Endothelial cell of umbilical vein (primary cell): Measurements from ENCODE around the gene TRIM71. TPM values are rescaled to one million over a fixed set of nuclear protein-coding genes. Genes with fewer than 3 reads are reported as not detected.

Experiments used
- BruUV-seq: library from RNA; stranded (reverse); fragments of 400-500 nt; replicated peaks from 2 replicates; lab custom pipeline; 2021; lab: Mats Ljungman, UMichigan
- CTCF ChIA-PET: fragments of 300-600, 350-600 bp; sonication (Branson Sonifier 250); formaldehyde crosslinking; loops from one replicate; lab custom pipeline; 2021; ENCODE audit warnings: antibody characterized with exemption, inconsistent platforms; lab: Charles Lee
- POLR2A ChIA-PET: fragments of 300-600, 350-600 bp; sonication (Branson Sonifier 250); formaldehyde crosslinking; loops from one replicate; lab custom pipeline; 2021; ENCODE audit warnings: antibody characterized with exemption, inconsistent platforms; lab: Charles Lee
- DNase-seq: peaks from one replicate; pipeline ENCODE4 v3.0.0-alpha.2; 2011; ENCODE audit warnings: low read depth, low spot score
- FAIRE-seq: peaks from 2 replicates; lab custom pipeline; 2011; peaks lifted over from hg19 to GRCh38; lab: Jason Lieb, UNC
- H2AFZ ChIP-seq: 2 replicates; pipeline ENCODE4 v1.6.0; 2012; ENCODE audit warnings: low read depth, low read length, control low read depth, inconsistent platforms
- H3K27ac ChIP-seq: 2 replicates; pipeline ENCODE4 v1.5.1; 2011; ENCODE audit warnings: low read depth, mild to moderate bottlenecking, control low read depth, low read length, moderate library complexity; ENCODE audit not compliant: insufficient read depth
- H3K27me3 ChIP-seq, 2 experiments: 2 replicates each; pipeline versions ENCODE4 v1.6.0 to v1.6.1; 2011; ENCODE audit warnings: low read length in 2 of 2, mixed read lengths in 1 of 2; ENCODE audit not compliant: control insufficient read depth in 2 of 2, insufficient read depth in 2 of 2
- H3K36me3 ChIP-seq, 2 experiments: 2 replicates in 1 of 2; 3 replicates in 1 of 2; pipeline ENCODE4 v1.5.1; 2011; ENCODE audit warnings: low read length in 2 of 2, mild to moderate bottlenecking in 1 of 2, moderate library complexity in 1 of 2; ENCODE audit not compliant: control insufficient read depth in 2 of 2, insufficient read depth in 2 of 2; ENCODE audit errors: extremely low read depth in 1 of 2
- H3K4me1 ChIP-seq: 3 replicates; pipeline ENCODE4 v1.5.1; 2011; ENCODE audit warnings: mild to moderate bottlenecking, low read length; ENCODE audit not compliant: control insufficient read depth, insufficient read depth; ENCODE audit errors: extremely low read depth
- H3K4me2 ChIP-seq: 2 replicates; pipeline ENCODE4 v1.6.1; 2011; ENCODE audit warnings: low read length, control low read depth, mixed read lengths; ENCODE audit not compliant: insufficient read depth
- H3K4me3 ChIP-seq, 3 experiments: fragments of 200-600 bp in 1 of 3; sonication (generic), shearing (Covaris generic) in 1 of 3; replicated peaks in 1 of 3; 2 replicates each; pipeline ENCODE4 v1.5.1; 2011 to 2016; ENCODE audit warnings: control low read depth in 3 of 3, low read length in 3 of 3, mild to moderate bottlenecking in 2 of 3, inconsistent platforms in 1 of 3, low read depth in 1 of 3, moderate library complexity in 1 of 3; ENCODE audit not compliant: insufficient read depth in 1 of 3
- H3K79me2 ChIP-seq: 2 replicates; pipeline ENCODE4 v1.6.0; 2012; ENCODE audit warnings: low read length, inconsistent platforms; ENCODE audit not compliant: control insufficient read depth, insufficient read depth
- H3K9ac ChIP-seq: replicated peaks from 2 replicates; pipeline ENCODE3; 2011; ENCODE audit warnings: low read length, control low read depth; ENCODE audit not compliant: insufficient read depth; ENCODE audit errors: extremely low read depth
- H3K9me1 ChIP-seq: replicated peaks from 3 replicates; pipeline ENCODE4 v1.6.0; 2011; ENCODE audit warnings: mild to moderate bottlenecking, low read length; ENCODE audit not compliant: control insufficient read depth, insufficient read depth; ENCODE audit errors: extremely low read depth
- H3K9me3 ChIP-seq: replicated peaks from 2 replicates; pipeline ENCODE4 v1.5.1; 2012; ENCODE audit warnings: low read length, inconsistent platforms; ENCODE audit not compliant: control insufficient read depth, insufficient read depth
- H4K20me1 ChIP-seq: replicated peaks from 2 replicates; pipeline ENCODE3; 2011; ENCODE audit warnings: mild to moderate bottlenecking, low read length; ENCODE audit not compliant: control insufficient read depth, insufficient read depth; ENCODE audit errors: extremely low read depth
- EZH2 ChIP-seq: IDR thresholded peaks from 2 replicates; pipeline ENCODE4 v1.6.1; 2012; ENCODE audit warnings: borderline replicate concordance, low read depth, mild to moderate bottlenecking, moderate library complexity, low read length, inconsistent platforms; ENCODE audit not compliant: severe bottlenecking
- FOS ChIP-seq: IDR thresholded peaks from 2 replicates; pipeline ENCODE4 v1.6.1; 2011; ENCODE audit warnings: mild to moderate bottlenecking, low read length, moderate library complexity, borderline replicate concordance; ENCODE audit not compliant: insufficient read depth
- MYC ChIP-seq: IDR thresholded peaks from one replicate; pipeline ENCODE4 v1.6.1; 2011; ENCODE audit warnings: mild to moderate bottlenecking, low read depth, low read length
- POLR2A ChIP-seq: IDR thresholded peaks from 2 replicates; pipeline ENCODE4 v1.6.1; 2012; ENCODE audit warnings: low read depth, mild to moderate bottlenecking, control low read depth, low read length
- POLR2AphosphoS5 ChIP-seq: IDR thresholded peaks from 2 replicates; pipeline ENCODE4 v1.6.1; 2012; ENCODE audit warnings: low read depth, mild to moderate bottlenecking, control low read depth, low read length, moderate library complexity; ENCODE audit not compliant: insufficient read depth
- dilution Hi-C: fragments of 300-500 bp; cut with MboI; formaldehyde crosslinking; loops from one replicate; pipeline ENCODE4 v1.15.0; 2019; ENCODE audit warnings: low sequenced_read_pairs; ENCODE audit not compliant: extremely low pct_ligation_motif_present
- intact Hi-C: fragments of 100-400 bp; cut with micrococcal nuclease; formaldehyde crosslinking; loops from one replicate; pipeline ENCODE4 v1.10.0; 2022
- polyA plus RNA-seq, 4 experiments: library from polyadenylated mRNA; depleted of rRNA in 3 of 4; stranded (reverse) in 3 of 4; unstranded in 1 of 4; fragments of >200 nt; gene quantifications; 2 replicates each; pipeline versions ENCODE4 v1.2.1 to v1.2.3, GENCODE V29; 2011 to 2012; ENCODE audit warnings: missing spikeins in 1 of 4
- total RNA-seq: library from RNA; stranded (reverse); gene quantifications from 2 replicates; pipeline ENCODE4 v1.2.3, GENCODE V29; 2021
- TF ChIP-seq, protein P1 (sequence below): IDR thresholded peaks from 2 replicates; pipeline ENCODE4 v1.6.1; 2011; ENCODE audit not compliant: insufficient read depth, insufficient read length
- TF ChIP-seq, protein P2 (sequence below), 2 donors: IDR thresholded peaks; 1 replicate in 1 of 2; 2 replicates in 1 of 2; pipeline ENCODE4 v1.5.1; 2011; ENCODE audit warnings: low read length in 2 of 2, mild to moderate bottlenecking in 2 of 2, moderate library complexity in 2 of 2, control low read depth in 1 of 2, inconsistent platforms in 1 of 2, low read depth in 1 of 2; ENCODE audit not compliant: insufficient read depth in 1 of 2; ENCODE audit errors: extremely low read depth in 1 of 2

TRIM71 gene
- total and polyA plus RNA-seq, 2 donors (not counting 3 experiments of a cell fraction or from before 2014, with no cell fraction given) = not detected

- Histone ChIP-seq H4K20me1 (no peaks in the 10 kb centered on the region), H3K4me3 (no peak overlapping the region), H3K4me1 (no peaks in the 10 kb centered on the region), H2AFZ (no peak overlapping the region), H3K9me3 (no peaks in the 10 kb centered on the region), H3K36me3 (no peaks in the 10 kb centered on the region), H3K4me2 (no peak overlapping the region), H3K9ac (no peak overlapping the region), H3K9me1 (no peaks in the 10 kb centered on the region), H3K27me3 (peaks cover 0 to 5% of the 10 kb centered on the region in 2 experiments), H3K79me2 (no peaks in the 10 kb centered on the region), H3K27ac (no peak overlapping the region)
- FAIRE-seq (no peak), DNase-seq (no peak)
- CTCF ChIA-PET = no interaction called here
- BruUV-seq = no TSS peak
- dilution Hi-C loops (no loop called here), intact Hi-C loops (loop anchor here (1.0 kb wide), 1 partner anchor 46 kb away; no protein-coding TSS in a partner anchor)
- POLR2A ChIA-PET = no interaction called here
- no peak for TF ChIP-seq MYC
Observed at GRCh38 chr3:32866533-32866932, 48.7 kb downstream of the TRIM71 start.

DNA sequence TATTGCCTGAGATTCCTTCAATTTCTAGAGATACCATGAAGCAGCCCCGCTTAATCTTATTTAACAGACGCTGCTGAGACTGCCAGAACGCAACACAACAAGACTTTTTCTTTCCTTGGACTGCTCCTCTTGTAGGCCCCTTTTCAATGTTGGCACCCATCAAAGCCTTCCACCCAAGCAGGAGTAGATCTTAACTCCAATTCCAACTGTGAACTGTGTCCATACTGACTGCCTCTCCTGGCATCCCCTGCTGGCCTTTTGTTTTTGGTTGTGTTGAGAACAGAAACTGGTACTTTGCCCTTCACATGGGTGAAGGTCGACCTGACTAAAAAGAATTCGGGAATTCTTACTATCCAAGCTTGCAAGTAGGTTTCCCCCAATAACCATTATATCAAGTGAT lies 50.2 kb downstream of the TRIM71 start:
- dilution Hi-C loops (no loop called here), intact Hi-C loops (loop anchor here (1.0 kb wide), 1 partner anchor 9 kb away; no protein-coding TSS in a partner anchor)
- Histone ChIP-seq H3K9ac (no peak overlapping the region), H3K4me2 (no peak overlapping the region), H3K4me3 (no peak overlapping the region), H3K27ac (no peak overlapping the region), H3K9me3 (no peaks in the 10 kb centered on the region), H3K9me1 (no peaks in the 10 kb centered on the region), H3K27me3 (peaks cover 0 to 8% of the 10 kb centered on the region in 2 experiments), H2AFZ (no peak overlapping the region), H3K4me1 (no peaks in the 10 kb centered on the region), H3K36me3 (no peaks in the 10 kb centered on the region), H4K20me1 (no peaks in the 10 kb centered on the region), H3K79me2 (no peaks in the 10 kb centered on the region)
- POLR2A ChIA-PET = no interaction called here
- TF ChIP-seq POLR2A = no peak
- TF ChIP-seq, protein P1, sequence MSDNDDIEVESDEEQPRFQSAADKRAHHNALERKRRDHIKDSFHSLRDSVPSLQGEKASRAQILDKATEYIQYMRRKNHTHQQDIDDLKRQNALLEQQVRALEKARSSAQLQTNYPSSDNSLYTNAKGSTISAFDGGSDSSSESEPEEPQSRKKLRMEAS = no peak
- no peak for TF ChIP-seq EZH2
- no peak for TF ChIP-seq POLR2AphosphoS5
- TF ChIP-seq FOS = no peak
- TF ChIP-seq, protein P2, sequence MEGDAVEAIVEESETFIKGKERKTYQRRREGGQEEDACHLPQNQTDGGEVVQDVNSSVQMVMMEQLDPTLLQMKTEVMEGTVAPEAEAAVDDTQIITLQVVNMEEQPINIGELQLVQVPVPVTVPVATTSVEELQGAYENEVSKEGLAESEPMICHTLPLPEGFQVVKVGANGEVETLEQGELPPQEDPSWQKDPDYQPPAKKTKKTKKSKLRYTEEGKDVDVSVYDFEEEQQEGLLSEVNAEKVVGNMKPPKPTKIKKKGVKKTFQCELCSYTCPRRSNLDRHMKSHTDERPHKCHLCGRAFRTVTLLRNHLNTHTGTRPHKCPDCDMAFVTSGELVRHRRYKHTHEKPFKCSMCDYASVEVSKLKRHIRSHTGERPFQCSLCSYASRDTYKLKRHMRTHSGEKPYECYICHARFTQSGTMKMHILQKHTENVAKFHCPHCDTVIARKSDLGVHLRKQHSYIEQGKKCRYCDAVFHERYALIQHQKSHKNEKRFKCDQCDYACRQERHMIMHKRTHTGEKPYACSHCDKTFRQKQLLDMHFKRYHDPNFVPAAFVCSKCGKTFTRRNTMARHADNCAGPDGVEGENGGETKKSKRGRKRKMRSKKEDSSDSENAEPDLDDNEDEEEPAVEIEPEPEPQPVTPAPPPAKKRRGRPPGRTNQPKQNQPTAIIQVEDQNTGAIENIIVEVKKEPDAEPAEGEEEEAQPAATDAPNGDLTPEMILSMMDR (IDR thresholded peaks at IDR 0.05; ENCODE audit: extremely low read depth in 1 of 2, insufficient read depth in 1 of 2, low read depth in 1 of 2, low read length in 2 of 2) = no peak
- no peak for TF ChIP-seq MYC
- no TSS peak for BruUV-seq
- no peak for DNase-seq
- no peak for FAIRE-seq
- CTCF ChIA-PET = no interaction called here
